HepG2 (cell line): ENCODE results near the gene SSBP4. TPM values are rescaled to one million over a fixed set of nuclear protein-coding genes. Genes with fewer than 3 reads are reported as not detected.
A peak's percentile ranks its signal among the peaks of the same experiment; 100 is the strongest.

ENCODE experiments used
- CAMTA2 ChIP-seq: sonication (generic); formaldehyde crosslinking; IDR thresholded peaks from 2 replicates; pipeline ENCODE4 v1.4.0; 2020; ENCODE audit warnings: mild to moderate bottlenecking, missing genetic modification reagents, borderline replicate concordance
- CREBL2 ChIP-seq: sonication (generic); formaldehyde crosslinking; IDR thresholded peaks from 2 replicates; pipeline ENCODE4 v1.8.1; 2023; ENCODE audit warnings: missing genetic modification reagents, mild to moderate bottlenecking, borderline replicate concordance
- DBP ChIP-seq: sonication (generic); formaldehyde crosslinking; IDR thresholded peaks from 2 replicates; pipeline ENCODE4 v1.4.0; 2020; ENCODE audit warnings: missing genetic modification reagents; ENCODE audit errors: not compliant biosample characterization
- FOSL2 ChIP-seq: sonication (generic); formaldehyde crosslinking; IDR thresholded peaks from 2 replicates; pipeline ENCODE4 v1.4.0; 2020; ENCODE audit warnings: missing genetic modification reagents
- FOXA3 ChIP-seq: IDR thresholded peaks from 2 replicates; pipeline ENCODE4 v1.6.1; 2016; ENCODE audit warnings: missing genetic modification reagents, missing compliant biosample characterization
- IRF9 ChIP-seq: sonication (generic); formaldehyde crosslinking; IDR thresholded peaks from 2 replicates; pipeline ENCODE4 v1.8.0; 2022; ENCODE audit warnings: missing genetic modification reagents, mild to moderate bottlenecking, borderline replicate concordance
- POGK ChIP-seq: sonication (generic); formaldehyde crosslinking; conservative IDR thresholded peaks from 2 replicates; pipeline ENCODE4 v1.8.0; 2022; ENCODE audit warnings: mild to moderate bottlenecking, moderate library complexity, missing genetic modification reagents
- PRDM4 ChIP-seq: sonication (generic); formaldehyde crosslinking; IDR thresholded peaks from 2 replicates; pipeline ENCODE4 v1.9.0; 2021; ENCODE audit warnings: missing genetic modification reagents, borderline replicate concordance
- SSRP1 ChIP-seq: IDR thresholded peaks from 2 replicates; pipeline ENCODE4 v1.6.1; 2016; ENCODE audit warnings: control low read depth
- TEAD2 ChIP-seq: sonication (generic); formaldehyde crosslinking; IDR thresholded peaks from 2 replicates; pipeline ENCODE4 v1.9.0; 2021; ENCODE audit warnings: missing genetic modification reagents
- THAP7 ChIP-seq: sonication (generic); formaldehyde crosslinking; IDR thresholded peaks from 2 replicates; pipeline ENCODE4 v1.8.1; 2023; ENCODE audit warnings: mild to moderate bottlenecking, missing genetic modification reagents
- ZBTB1 ChIP-seq: sonication (generic); formaldehyde crosslinking; IDR thresholded peaks from 2 replicates; pipeline ENCODE4 v1.4.0; 2020; ENCODE audit warnings: missing genetic modification reagents, borderline replicate concordance
- ZNF281 ChIP-seq: sonication (generic); formaldehyde crosslinking; IDR thresholded peaks from 2 replicates; pipeline ENCODE4 v1.4.0; 2020; ENCODE audit warnings: missing genetic modification reagents, borderline replicate concordance
- ZNF350 ChIP-seq: sonication (generic); formaldehyde crosslinking; IDR thresholded peaks from 2 replicates; pipeline ENCODE4 v1.4.0; 2020; ENCODE audit warnings: mild to moderate bottlenecking, low read depth, missing genetic modification reagents, borderline replicate concordance
- ZNF766 ChIP-seq: sonication (generic); formaldehyde crosslinking; IDR thresholded peaks from 2 replicates; pipeline ENCODE4 v1.5.0; 2020; ENCODE audit warnings: missing genetic modification reagents, borderline replicate concordance
- ZNF784 ChIP-seq: sonication (generic); formaldehyde crosslinking; IDR thresholded peaks from 2 replicates; pipeline ENCODE4 v1.5.1; 2020; ENCODE audit warnings: missing genetic modification reagents, mild to moderate bottlenecking, borderline replicate concordance
- ZNF879 ChIP-seq: sonication (generic); formaldehyde crosslinking; IDR thresholded peaks from 2 replicates; pipeline ENCODE4 v1.8.1; 2023; ENCODE audit warnings: missing genetic modification reagents
- polyA plus RNA-seq, 8 experiments: library from polyadenylated mRNA; depleted of rRNA in 3 of 8; stranded (reverse) in 7 of 8; unstranded in 1 of 8; fragments of >200 nt; fragmentation: Illumina TruSeq in 4 of 8; extraction: Trizol in 4 of 8; gene quantifications; 2 replicates each; pipeline versions ENCODE4 v1.2.1 to v1.2.3, GENCODE V29; 2011 to 2016; ENCODE audit warnings: low read depth in 4 of 8, missing spikeins in 1 of 8, mixed read lengths in 1 of 8; ENCODE audit not compliant: insufficient read depth in 1 of 8
- total RNA-seq, 5 experiments: library from RNA; depleted of rRNA; stranded (reverse); fragments of >200 nt; fragmentation: Illumina TruSeq; extraction: Trizol; gene quantifications; 2 replicates each; pipeline ENCODE4 v1.2.3, GENCODE V29; 2016; ENCODE audit warnings: low read depth in 1 of 5

SSBP4 gene
- total and polyA plus RNA-seq, 2 of the 13 experiments (the other 11 are each of a cell fraction or from before 2014, with no cell fraction given) = 20.8 to 39.5 TPM

- TF ChIP-seq ZNF281 (CRISPR knock-in tag) = no peak
- no peak for TF ChIP-seq ZBTB1
- no peak for TF ChIP-seq SSRP1 (CRISPR knock-in tag)
- no peak for TF ChIP-seq ZNF784 (CRISPR knock-in tag)
- no peak for TF ChIP-seq CAMTA2 (CRISPR knock-in tag)
- TF ChIP-seq TEAD2 = no peak
- TF ChIP-seq FOSL2 (CRISPR knock-in tag) = no peak
- no peak for TF ChIP-seq CREBL2 (CRISPR knock-in tag)
- no peak for TF ChIP-seq PRDM4 (CRISPR knock-in tag)
- TF ChIP-seq THAP7 (CRISPR knock-in tag) = no peak
- no peak; the same call in 1 of the 2 replicates for TF ChIP-seq IRF9 (CRISPR knock-in tag)
- no peak for TF ChIP-seq ZNF879 (CRISPR knock-in tag)
- peak; percentile 21; the same call in 1 of the 2 replicates for TF ChIP-seq FOXA3 (CRISPR knock-in tag)
- TF ChIP-seq DBP (CRISPR knock-in tag) = no peak
- TF ChIP-seq ZNF766 (CRISPR knock-in tag) = no peak
- TF ChIP-seq POGK = no peak
- no peak; the same call in 1 of the 2 replicates for TF ChIP-seq ZNF350
Observed at GRCh38 chr19:18396471-18397241, 22.5 kb upstream of the SSBP4 start (continued).
